ENCODE results near the gene SMYD3.
"Not testable (repeated sequence)": the region's sequence is repeated elsewhere in the genome, so short reads cannot be mapped to it uniquely, and the experiment has no call there.

Gene SMYD3

GRCh38 chr1:246001142-246001836, 505.8 kb downstream of the SMYD3 start:
- no peak for DNase-seq

DNA sequence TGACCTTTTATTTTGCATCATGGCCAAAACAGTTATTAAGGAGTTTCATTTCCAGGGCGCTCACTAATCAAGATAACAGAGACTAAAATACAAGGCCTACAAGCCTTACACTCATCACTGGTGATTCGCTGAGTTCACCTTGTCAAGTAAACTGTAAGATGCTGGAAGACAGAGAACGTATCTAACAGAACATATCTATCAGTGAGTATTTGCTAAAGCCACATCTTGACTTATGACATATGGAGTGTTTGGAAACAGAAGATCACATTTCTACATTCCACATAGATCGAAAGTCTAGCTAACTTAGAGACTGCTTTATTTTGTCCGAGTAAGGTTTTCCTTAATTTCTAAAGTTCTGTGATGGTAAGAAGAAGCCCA, 506.5 kb downstream of the SMYD3 start:
- no peak for DNase-seq

DNA sequence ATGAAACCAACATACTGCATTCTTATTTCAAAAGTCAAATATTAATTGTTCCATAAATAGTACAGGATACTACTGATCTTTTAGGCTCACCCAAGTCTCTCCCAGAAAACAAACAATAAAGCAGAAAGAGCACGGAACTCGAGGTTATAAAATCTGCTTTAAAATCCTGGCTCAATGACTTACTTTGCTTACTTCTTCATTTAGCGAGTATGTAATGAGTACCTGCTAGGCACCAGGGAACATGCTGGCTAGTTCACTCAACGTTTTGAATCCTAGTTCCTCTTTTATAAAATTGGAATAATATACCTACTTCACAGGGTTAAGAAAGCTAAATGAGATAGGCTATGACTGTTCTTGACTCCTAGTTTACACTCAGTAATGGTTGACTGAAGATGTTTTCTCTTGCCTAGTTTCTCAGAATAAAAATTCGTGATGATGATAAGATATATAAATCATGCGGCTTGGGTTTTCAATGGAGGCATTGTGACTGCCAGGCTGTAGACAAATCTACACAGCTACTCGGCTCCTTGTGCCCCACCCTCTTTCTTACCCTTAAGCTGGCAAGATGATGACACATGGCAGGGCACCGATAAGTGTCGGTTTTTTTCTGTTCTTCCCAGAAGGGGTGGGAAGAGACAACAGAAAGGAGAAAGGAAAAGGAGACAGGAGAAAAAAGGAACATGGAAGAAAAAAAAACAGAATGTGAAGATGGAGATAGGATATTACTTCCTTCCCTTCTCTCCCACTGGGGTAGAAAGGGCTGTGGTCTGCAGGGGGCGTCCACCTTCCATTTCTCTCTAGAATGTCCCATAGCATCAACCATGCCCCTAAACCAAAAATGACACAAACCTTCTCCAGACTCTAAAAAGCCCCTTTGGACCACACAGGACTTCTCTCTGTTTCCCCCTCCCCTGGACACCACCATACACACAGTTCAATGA, 507.1 kb downstream of the SMYD3 start:
- no peak for DNase-seq

DNA sequence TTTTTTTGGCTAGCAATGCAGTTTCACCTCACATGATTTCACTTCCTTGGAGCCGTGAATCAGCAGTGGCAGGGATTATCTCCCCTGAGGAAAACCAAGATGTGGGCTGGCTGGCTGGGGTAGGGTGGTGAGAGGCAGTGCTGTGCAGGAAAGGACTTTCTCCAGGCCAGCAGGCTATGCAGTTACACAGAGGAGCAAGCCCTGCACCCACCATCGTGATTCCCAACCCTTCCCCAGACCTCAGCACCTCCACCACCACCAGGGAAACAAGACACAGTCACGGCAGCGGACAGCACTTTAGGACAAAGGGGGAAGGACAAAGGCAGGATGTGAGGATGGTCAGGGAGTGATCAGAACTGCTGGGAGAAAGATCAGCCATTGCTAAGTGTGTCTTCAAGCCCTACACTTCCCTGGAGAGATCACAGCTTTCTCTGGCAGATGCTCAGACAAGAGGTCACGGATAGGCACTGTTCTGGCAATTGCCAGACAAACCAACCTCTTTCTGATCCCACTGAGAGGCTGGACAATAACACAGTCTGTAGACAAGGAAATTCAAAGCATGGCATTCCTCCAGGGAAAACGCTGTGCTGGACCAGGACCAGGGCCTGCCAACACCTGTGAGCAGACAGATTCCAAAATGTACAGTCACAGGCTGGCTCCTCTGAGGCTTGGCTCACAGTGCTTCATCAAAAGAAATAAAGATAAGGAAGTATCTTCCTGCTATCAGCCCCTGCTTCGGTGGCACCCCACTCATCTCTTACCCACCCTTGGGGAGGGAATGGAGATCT, 509.4 kb downstream of the SMYD3 start:
- no peak for DNase-seq

DNA sequence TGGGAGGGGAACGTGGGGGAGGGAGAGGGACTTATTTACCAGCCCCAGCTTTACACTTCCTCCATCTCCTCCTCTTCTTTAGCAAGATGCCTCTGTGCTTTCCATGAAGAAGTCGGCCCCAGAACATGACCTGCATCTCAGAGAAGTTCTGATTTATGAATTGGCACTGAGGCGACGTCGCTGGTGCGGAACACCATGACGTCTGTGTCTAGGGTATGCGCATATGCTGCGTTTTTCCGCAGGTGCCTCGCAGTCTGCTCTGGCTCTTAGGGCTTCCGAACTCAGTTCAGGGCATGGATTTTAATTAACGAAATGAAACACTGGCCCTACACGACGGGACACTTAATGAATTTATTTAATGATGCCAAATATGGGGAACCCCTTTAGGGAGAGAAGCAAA, 510.3 kb downstream of the SMYD3 start:
- DNase-seq = no peak

DNA sequence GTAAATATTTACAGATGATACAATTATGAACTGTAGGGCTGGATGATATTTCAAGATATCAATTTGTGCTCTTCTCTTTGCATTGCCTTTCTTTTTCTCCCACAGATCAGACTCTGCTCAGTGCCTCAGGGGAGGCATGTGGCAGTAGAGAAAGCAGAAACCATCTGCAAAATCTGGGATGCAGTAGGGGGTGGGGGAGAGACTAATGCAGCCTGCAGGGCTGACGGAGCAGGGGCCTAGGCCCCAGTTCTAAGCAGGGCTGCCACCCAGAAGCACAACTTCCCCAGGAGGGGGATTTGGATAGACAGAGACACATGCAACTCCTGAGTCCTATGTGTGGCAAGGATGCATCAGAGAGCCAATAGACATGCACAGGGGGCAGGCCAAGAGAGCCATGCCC, 511.6 kb downstream of the SMYD3 start:
- DNase-seq = no peak

DNA sequence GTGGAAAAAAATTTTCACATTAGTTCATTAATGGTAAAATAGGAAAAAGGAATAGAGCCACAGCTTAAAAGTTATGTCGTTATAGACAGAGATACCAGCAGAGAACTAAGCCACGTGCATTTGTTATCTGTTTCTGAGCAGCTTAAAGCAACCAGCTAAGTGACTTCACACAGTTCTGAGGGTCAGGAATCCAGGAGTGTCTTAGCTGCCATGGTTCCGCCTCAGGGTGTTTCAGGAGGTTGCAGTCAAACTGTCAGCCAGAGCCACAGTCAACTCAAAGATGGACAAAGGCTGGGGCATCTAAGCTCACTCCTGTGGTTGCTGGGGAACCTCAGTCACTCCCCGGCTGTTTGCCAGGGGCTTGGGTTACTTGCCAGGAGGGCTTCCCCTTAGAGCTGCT, 515.8 kb downstream of the SMYD3 start:
- no peak for DNase-seq

DNA sequence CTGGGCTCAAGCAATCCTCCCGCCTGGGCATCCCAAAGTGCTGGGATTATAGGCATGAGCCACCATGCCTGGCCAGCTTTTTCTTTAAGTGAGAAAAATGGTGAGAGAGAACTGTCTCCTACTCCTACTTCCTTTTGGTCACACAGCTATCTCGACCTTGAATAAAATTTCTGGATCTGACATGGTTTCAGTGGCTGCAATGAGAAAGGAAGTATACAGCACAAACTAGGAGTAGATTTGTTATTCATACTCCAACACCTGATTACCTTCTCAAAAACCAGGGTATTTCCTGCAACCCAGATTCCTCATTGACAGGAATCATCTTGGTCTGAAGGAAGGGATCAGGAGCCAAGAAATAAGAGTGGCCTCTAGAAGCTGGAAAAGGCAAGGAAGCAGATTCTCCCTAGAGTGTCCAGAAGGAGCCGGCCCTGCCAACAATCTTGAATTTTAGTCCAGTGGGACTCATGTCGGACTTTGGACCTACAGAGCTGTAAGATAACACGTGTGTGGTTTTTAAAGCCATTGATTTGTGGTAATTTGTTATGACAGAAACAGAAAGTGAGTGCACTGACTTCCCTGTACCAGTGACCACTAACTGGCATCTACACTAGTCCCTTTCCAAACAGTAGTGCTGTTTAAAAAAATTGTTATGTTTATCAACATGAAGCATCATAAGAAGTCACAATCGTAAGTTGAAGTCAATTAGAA, 516.6 kb downstream of the SMYD3 start:
- DNase-seq = no peak

DNA sequence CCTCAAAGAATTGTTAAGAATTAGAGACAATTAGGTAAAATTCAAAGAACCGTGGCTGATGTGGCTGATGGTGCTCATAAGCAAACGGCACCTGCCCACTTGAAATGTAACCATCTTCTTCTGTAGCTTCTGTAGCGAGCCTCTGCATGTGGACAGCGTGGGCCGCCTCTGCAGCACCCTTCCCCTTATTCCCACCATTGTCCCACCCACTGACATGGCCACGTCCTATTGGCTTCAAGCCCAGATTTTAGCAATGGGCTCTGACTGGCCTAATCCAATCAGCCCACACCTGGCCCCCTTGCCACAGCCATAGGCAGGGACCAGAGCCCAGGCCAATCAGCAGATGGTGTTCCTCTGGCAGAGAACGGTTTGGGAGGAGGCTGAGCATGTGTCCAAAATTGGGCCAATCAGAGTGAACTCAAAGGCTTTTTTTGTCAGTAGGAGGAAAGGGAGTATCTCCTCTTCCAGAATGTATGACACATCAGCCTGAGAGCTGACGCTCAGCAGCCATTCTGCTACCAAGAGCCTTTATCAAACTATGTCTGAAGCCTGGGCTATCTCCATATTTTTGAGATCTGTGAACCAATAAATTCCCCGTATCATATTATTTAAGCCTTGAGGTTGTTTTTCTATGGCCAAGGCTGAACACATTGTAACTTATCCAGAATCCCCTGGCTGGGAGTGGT, 518.5 kb downstream of the SMYD3 start:
- DNase-seq = no peak

DNA sequence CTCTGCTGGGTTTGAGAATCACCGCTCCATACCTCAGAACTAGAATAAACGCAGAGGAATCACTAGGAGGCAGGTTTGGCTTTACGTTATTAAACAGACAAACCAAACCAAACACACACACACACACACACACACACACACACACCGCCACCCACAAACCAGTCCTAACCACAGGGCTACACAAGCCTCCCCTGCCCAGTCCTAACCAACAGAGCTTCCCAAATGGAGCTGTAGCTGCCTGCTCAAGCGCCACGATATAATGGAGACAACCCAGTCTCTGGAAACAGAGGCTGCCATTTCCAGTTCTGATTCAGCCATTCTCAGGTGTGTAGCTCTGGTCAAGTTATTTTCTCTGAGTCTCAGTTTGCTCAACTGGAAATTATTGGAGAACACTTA, 519.1 kb downstream of the SMYD3 start:
- DNase-seq = no peak

- DNase-seq = no peak
These were observed 519.5 kb downstream of the SMYD3 start for GRCh38 chr1:245987577-245987976.

DNA sequence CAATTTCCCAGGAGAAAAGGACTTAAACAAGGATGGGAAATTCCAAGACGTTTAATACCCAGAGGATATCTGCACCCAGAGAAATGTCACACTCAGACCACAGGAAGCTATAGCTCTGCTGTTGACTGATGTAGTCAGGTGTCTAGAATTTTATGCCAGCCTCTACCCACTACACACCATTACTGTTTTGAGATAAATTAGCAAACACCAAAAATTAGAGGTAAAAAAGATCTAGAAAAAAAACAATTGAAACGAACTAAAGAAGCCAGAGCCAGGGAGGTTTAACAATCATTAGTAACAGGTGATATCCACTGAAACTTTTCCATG, 519.9 kb downstream of the SMYD3 start:
- DNase-seq = no peak

- DNase-seq = no peak
These were observed 520.5 kb downstream of the SMYD3 start for GRCh38 chr1:245986404-245987218.

- DNase-seq = no peak
These were observed 522.5 kb downstream of the SMYD3 start for GRCh38 chr1:245984390-245985155.

DNA sequence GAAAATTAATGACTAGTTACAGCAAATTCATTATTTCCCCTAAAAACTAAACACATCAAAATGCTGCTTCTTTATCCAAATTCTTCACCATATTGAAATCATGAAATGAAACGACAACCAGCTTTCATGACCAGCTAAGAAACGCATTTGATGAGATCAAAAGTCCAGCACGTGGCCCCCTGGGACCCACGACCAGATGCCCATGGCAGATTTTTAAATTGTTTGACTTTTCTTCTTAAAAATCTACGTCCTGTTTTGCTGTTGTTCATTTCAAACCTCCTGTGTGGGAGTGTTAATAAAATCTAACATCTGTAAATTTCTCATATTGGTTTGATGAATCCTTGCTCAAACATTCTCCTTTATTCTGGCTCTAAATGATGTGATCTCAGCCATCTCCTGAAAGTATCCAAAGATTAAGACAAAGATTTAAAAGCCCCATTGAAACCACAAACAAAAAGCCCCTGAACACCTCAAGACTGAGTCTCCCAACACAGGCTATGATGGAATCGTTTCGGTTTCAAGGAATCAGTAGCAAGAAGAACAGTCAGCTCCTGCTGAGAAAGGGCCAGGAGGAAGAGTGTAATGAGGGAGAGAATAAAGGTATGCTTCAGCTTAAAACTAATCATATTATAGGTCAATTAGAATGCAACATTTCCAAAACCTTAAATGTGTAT, 523.6 kb downstream of the SMYD3 start:
- DNase-seq = no peak

GRCh38 chr1:245979589-245979988, 527.5 kb downstream of the SMYD3 start:
- DNase-seq = no peak

- no peak for DNase-seq
These were observed 528.2 kb downstream of the SMYD3 start for GRCh38 chr1:245978915-245979314.

DNA sequence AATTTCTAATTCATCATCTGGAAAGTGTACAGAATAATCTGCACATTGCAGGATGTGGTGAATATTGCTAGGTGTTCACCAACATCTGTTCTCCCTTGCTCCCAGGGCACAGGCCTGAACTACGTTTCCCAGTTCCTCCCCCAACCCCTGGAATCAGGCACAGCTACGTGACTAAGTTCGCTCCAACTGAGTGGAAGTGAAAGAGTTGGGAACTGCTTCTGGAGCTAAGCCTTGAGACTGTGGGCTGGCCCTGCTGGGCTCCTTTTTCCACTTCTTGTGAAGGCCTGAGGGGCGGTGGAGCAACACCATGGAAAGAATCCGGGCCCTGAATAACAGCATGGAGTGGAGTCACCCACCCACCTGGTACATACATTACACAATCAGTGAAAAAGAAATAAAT, 534.6 kb downstream of the SMYD3 start:
- DNase-seq = no peak

GRCh38 chr1:245971711-245972085, 535.4 kb downstream of the SMYD3 start:
- no peak for DNase-seq

- not testable (repeated sequence) for DNase-seq
These were observed 535.9 kb downstream of the SMYD3 start for GRCh38 chr1:245971076-245971710.
